Calu3 (cell line): ENCODE data around the gene ANKMY2. TPM values are rescaled to one million over a fixed set of nuclear protein-coding genes. Genes with fewer than 3 reads are reported as not detected.

Experiments used
- BruUV-seq: library from RNA; stranded (reverse); fragments of 400-500 nt; replicated peaks from 2 replicates; lab custom pipeline; 2021; lab: Mats Ljungman, UMichigan
- CTCF ChIA-PET: fragments of 300-600 bp; sonication (Branson Sonifier 250); formaldehyde crosslinking; loops from one replicate; lab custom pipeline; 2022; ENCODE audit warnings: antibody characterized with exemption; lab: Charles Lee
- DNase-seq: peaks from one replicate; pipeline ENCODE4 v3.0.0; 2022
- H3K27ac Mint-ChIP-seq: one replicate; pipeline ENCODE4 v1.8.0; 2022; ENCODE audit warnings: mixed read lengths; ENCODE audit not compliant: unreplicated experiment
- H3K27me3 Mint-ChIP-seq: one replicate; pipeline ENCODE4 v1.8.0; 2022; ENCODE audit warnings: mixed read lengths; ENCODE audit not compliant: unreplicated experiment
- H3K36me3 Mint-ChIP-seq: one replicate; pipeline ENCODE4 v1.8.0; 2022; ENCODE audit warnings: mild to moderate bottlenecking, moderate library complexity, mixed read lengths; ENCODE audit not compliant: insufficient read depth, unreplicated experiment
- H3K4me1 Mint-ChIP-seq: one replicate; pipeline ENCODE4 v1.8.0; 2022; ENCODE audit warnings: mild to moderate bottlenecking, low read depth, mixed read lengths; ENCODE audit not compliant: unreplicated experiment
- H3K4me3 Mint-ChIP-seq: one replicate; pipeline ENCODE4 v1.8.0; 2022; ENCODE audit warnings: mild to moderate bottlenecking, low read depth, moderate library complexity, mixed read lengths; ENCODE audit not compliant: unreplicated experiment
- H3K9me3 Mint-ChIP-seq: one replicate; pipeline ENCODE4 v1.8.0; 2022; ENCODE audit warnings: low read depth, mixed read lengths; ENCODE audit not compliant: unreplicated experiment
- CTCF ChIP-seq: fragments of 200-600 bp; IDR thresholded peaks from one replicate; pipeline ENCODE4 v1.8.0; 2022; ENCODE audit warnings: antibody characterized with exemption; ENCODE audit not compliant: unreplicated experiment
- intact Hi-C: fragments of 100-400 bp; cut with micrococcal nuclease; formaldehyde crosslinking; loops from one replicate; pipeline ENCODE4 v1.10.0; 2022; ENCODE audit not compliant: unreplicated experiment
- total RNA-seq: library from RNA; stranded (reverse); gene quantifications from 2 replicates; pipeline ENCODE4 v1.2.3, GENCODE V29; 2022

Gene ANKMY2
- total RNA-seq, 1 experiment from 2014 or later: 29.9 TPM

- Mint-ChIP-seq H3K4me3 (no peak overlapping the region), H3K9me3 (no peaks in the 10 kb centered on the region), H3K36me3 (no peaks in the 10 kb centered on the region), H3K27me3 (no peaks in the 10 kb centered on the region), H3K27ac (no peak overlapping the region), H3K4me1 (peaks cover 13% of the 10 kb centered on the region)
- peak; percentile 34 for DNase-seq
- intact Hi-C loops: loop anchor here (1.0 to 5.0 kb wide), 6 partner anchors 133 to 487 kb away; no protein-coding TSS in a partner anchor
- BruUV-seq: no TSS peak
- CTCF ChIA-PET: interaction anchor here (0.6 to 1.5 kb wide), 31 partner anchors 12 to 487 kb away, joined by 3 to 29 read pairs (median 5); partner anchors contain the start of genes CRPPA and SOSTDC1
- TF ChIP-seq CTCF: peak; percentile 66
These were observed 80.6 kb downstream of the ANKMY2 start for GRCh38 chr7:16564909-16565426.

- Mint-ChIP-seq H3K36me3 (no peaks in the 10 kb centered on the region), H3K4me3 (no peak overlapping the region), H3K27me3 (no peaks in the 10 kb centered on the region), H3K9me3 (no peaks in the 10 kb centered on the region), H3K4me1 (peaks cover 13% of the 10 kb centered on the region), H3K27ac (no peak overlapping the region)
- CTCF ChIA-PET: interaction anchor here (0.8 to 1.5 kb wide), 17 partner anchors 11 to 486 kb away, joined by 3 to 29 read pairs (median 8); partner anchors contain the start of genes CRPPA and SOSTDC1
- DNase-seq: no peak
- BruUV-seq: no TSS peak
- no peak for TF ChIP-seq CTCF
- intact Hi-C loops: loop anchor here (2.0 kb wide), 1 partner anchor 217 kb away; no protein-coding TSS in a partner anchor
These were observed 81.6 kb downstream of the ANKMY2 start for GRCh38 chr7:16564023-16564380.

GRCh38 chr7:16563281-16564022 is 82.1 kb downstream of the ANKMY2 start:
- H3K27me3 Mint-ChIP-seq: no peaks in the 10 kb centered on the region
- H3K9me3 Mint-ChIP-seq: no peaks in the 10 kb centered on the region
- H3K36me3 Mint-ChIP-seq: no peaks in the 10 kb centered on the region
- intact Hi-C loops: loop anchor here (2.0 kb wide), 1 partner anchor 217 kb away; no protein-coding TSS in a partner anchor
- H3K27ac Mint-ChIP-seq: no peak overlapping the region
- no peak for TF ChIP-seq CTCF
- BruUV-seq: no TSS peak
- no peak overlapping the region for H3K4me3 Mint-ChIP-seq
- peaks cover 13% of the 10 kb centered on the region for H3K4me1 Mint-ChIP-seq
- CTCF ChIA-PET: no interaction called here
- DNase-seq: no peak

GRCh38 chr7:16562456-16563220 is 82.9 kb downstream of the ANKMY2 start:
- Mint-ChIP-seq H3K27me3 (no peaks in the 10 kb centered on the region), H3K27ac (no peak overlapping the region), H3K9me3 (no peaks in the 10 kb centered on the region), H3K36me3 (no peaks in the 10 kb centered on the region), H3K4me1 (peaks cover 13% of the 10 kb centered on the region), H3K4me3 (no peak overlapping the region)
- intact Hi-C loops: no loop called here
- no peak for TF ChIP-seq CTCF
- CTCF ChIA-PET: no interaction called here
- no peak for DNase-seq
- no TSS peak for BruUV-seq
